Measurements from ENCODE around the gene ATP10A. TPM values are rescaled to one million over a fixed set of nuclear protein-coding genes. Genes with fewer than 3 reads are reported as not detected.
"Not testable (repeated sequence)": the region's sequence is repeated elsewhere in the genome, so short reads cannot be mapped to it uniquely, and the experiment has no call there.

Gene ATP10A
- total RNA-seq, 2 experiments from 2014 or later: 57.9 to 62.4 TPM

GRCh38 chr15:25775317-25775912 is 87.7 kb downstream of the ATP10A start:
- DNase-seq: no peak
- Mint-ChIP-seq H3K27me3 (no peaks in the 10 kb centered on the region), H3K27ac (peak overlapping the region; percentile 11), H3K4me1 (peaks cover 33% of the 10 kb centered on the region), H3K4me3 (no peak overlapping the region), H3K9me3 (no peaks in the 10 kb centered on the region), H3K36me3 (ENCODE audit: low read depth) (peaks cover 25% of the 10 kb centered on the region)
- ChIA-PET CTCF (no interaction called here), POLR2A (no interaction called here)

- DNase-seq: no peak
- no peaks in the 10 kb centered on the region for H3K9me3 Mint-ChIP-seq
- ChIA-PET CTCF (no interaction called here), POLR2A (no interaction called here)
- H3K36me3 Mint-ChIP-seq (ENCODE audit: low read depth): peaks cover 23% of the 10 kb centered on the region
- no peaks in the 10 kb centered on the region for H3K27me3 Mint-ChIP-seq
- no peak overlapping the region for H3K4me3 Mint-ChIP-seq
- no peak overlapping the region for H3K27ac Mint-ChIP-seq
- peaks cover 34% of the 10 kb centered on the region for H3K4me1 Mint-ChIP-seq
These were observed 88.3 kb downstream of the ATP10A start for GRCh38 chr15:25774871-25775270.

DNA sequence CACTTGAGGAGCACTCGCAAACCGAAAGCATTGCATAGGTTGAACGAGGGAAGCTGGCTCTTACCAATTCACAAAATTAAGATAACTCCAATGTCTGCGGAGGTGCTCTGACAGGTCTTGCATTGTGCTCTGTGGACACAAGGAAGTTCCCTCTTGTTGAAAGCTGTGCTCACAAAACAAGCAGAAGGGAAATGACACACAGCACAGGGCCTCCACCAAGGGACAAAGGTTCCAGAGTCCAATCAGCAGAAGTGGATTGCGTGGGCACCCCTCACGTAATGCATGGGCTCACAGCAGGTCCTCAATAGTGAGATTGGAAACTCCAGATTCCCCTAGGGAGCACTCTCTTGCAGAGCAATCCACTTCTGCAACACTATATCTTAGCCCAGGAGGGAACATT is 89.9 kb downstream of the ATP10A start:
- H3K4me1 Mint-ChIP-seq: peaks cover 25% of the 10 kb centered on the region
- H3K27ac Mint-ChIP-seq: no peak overlapping the region
- no peak for DNase-seq
- ChIA-PET CTCF (no interaction called here), POLR2A (no interaction called here)
- H3K36me3 Mint-ChIP-seq (ENCODE audit: low read depth): peaks cover 17% of the 10 kb centered on the region
- no peaks in the 10 kb centered on the region for H3K9me3 Mint-ChIP-seq
- H3K27me3 Mint-ChIP-seq: no peaks in the 10 kb centered on the region
- no peak overlapping the region for H3K4me3 Mint-ChIP-seq

- Mint-ChIP-seq H3K36me3 (ENCODE audit: low read depth) (peaks cover 19% of the 10 kb centered on the region), H3K4me3 (no peak overlapping the region), H3K27me3 (no peaks in the 10 kb centered on the region), H3K4me1 (peaks cover 24% of the 10 kb centered on the region), H3K27ac (peak overlapping the region; percentile 9), H3K9me3 (no peaks in the 10 kb centered on the region)
- CTCF ChIA-PET: no interaction called here
- POLR2A ChIA-PET: no interaction called here
- DNase-seq: no peak
These were observed 90.6 kb downstream of the ATP10A start for GRCh38 chr15:25772500-25772899.

DNA sequence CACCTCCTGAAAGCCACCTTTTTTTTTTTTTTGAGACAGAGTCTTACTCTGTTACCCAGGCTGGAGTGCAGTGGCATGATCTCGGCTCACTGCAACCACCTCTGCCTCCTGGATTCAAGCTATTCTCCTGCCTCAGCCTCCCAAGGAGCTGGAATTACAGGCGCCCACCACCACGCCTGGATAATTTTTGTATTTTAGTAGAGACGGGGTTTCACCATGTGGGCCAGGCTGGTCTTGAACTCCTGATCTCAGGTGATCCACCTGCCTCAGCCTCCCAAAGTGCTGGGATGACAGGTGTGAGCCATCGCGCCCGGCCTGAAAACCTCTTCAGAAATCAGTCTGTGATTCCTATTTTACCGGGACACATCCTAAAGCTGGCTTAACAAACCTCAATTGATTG is 91.4 kb downstream of the ATP10A start:
- H3K4me3 Mint-ChIP-seq, DNase-seq, H3K27me3 Mint-ChIP-seq, POLR2A ChIA-PET, H3K9me3 Mint-ChIP-seq: not testable (repeated sequence)
- H3K27ac Mint-ChIP-seq: peak overlapping the region; percentile 62
- H3K36me3 Mint-ChIP-seq (ENCODE audit: low read depth): peaks cover 26% of the 10 kb centered on the region
- peaks cover 21% of the 10 kb centered on the region for H3K4me1 Mint-ChIP-seq
- CTCF ChIA-PET: interaction anchor here (0.6 kb wide), 1 partner anchor 24 kb away, joined by 3 read pairs; no protein-coding TSS in a partner anchor

GRCh38 chr15:25771338-25771706 is 91.8 kb downstream of the ATP10A start:
- H3K27ac Mint-ChIP-seq: peak overlapping the region; percentile 62
- no peak overlapping the region for H3K4me3 Mint-ChIP-seq
- H3K36me3 Mint-ChIP-seq (ENCODE audit: low read depth): peaks cover 27% of the 10 kb centered on the region
- H3K9me3 Mint-ChIP-seq: no peaks in the 10 kb centered on the region
- peaks cover 18% of the 10 kb centered on the region for H3K4me1 Mint-ChIP-seq
- H3K27me3 Mint-ChIP-seq: no peaks in the 10 kb centered on the region
- ChIA-PET CTCF (interaction anchor here (0.6 kb wide), 1 partner anchor 24 kb away, joined by 3 read pairs; no protein-coding TSS in a partner anchor), POLR2A (no interaction called here)
- DNase-seq: no peak

GRCh38 chr15:25770618-25771337 is 92.3 kb downstream of the ATP10A start:
- Mint-ChIP-seq H3K4me1 (peaks cover 14% of the 10 kb centered on the region), H3K9me3 (peaks cover 1% of the 10 kb centered on the region), H3K4me3 (no peak overlapping the region), H3K36me3 (ENCODE audit: low read depth) (peaks cover 31% of the 10 kb centered on the region), H3K27me3 (no peaks in the 10 kb centered on the region), H3K27ac (peak overlapping the region; percentile 5)
- no peak for DNase-seq
- ChIA-PET POLR2A (no interaction called here), CTCF (no interaction called here)

- peaks cover 9% of the 10 kb centered on the region for H3K4me1 Mint-ChIP-seq
- ChIA-PET POLR2A (no interaction called here), CTCF (no interaction called here)
- peaks cover 3% of the 10 kb centered on the region for H3K9me3 Mint-ChIP-seq
- no peak overlapping the region for H3K4me3 Mint-ChIP-seq
- DNase-seq: no peak
- H3K27ac Mint-ChIP-seq: peak overlapping the region; percentile 13
- peaks cover 36% of the 10 kb centered on the region for H3K36me3 Mint-ChIP-seq (ENCODE audit: low read depth)
- no peaks in the 10 kb centered on the region for H3K27me3 Mint-ChIP-seq
These were observed 93.1 kb downstream of the ATP10A start for GRCh38 chr15:25770031-25770430.

- Mint-ChIP-seq H3K4me1 (peaks cover 7% of the 10 kb centered on the region), H3K9me3 (peaks cover 3% of the 10 kb centered on the region), H3K27me3 (no peaks in the 10 kb centered on the region), H3K27ac (no peak overlapping the region), H3K4me3 (no peak overlapping the region), H3K36me3 (ENCODE audit: low read depth) (peaks cover 46% of the 10 kb centered on the region)
- POLR2A ChIA-PET: no interaction called here
- no peak for DNase-seq
- CTCF ChIA-PET: no interaction called here
These were observed 94.9 kb downstream of the ATP10A start for GRCh38 chr15:25768271-25768670.

GRCh38 chr15:25767356-25768151 is 95.6 kb downstream of the ATP10A start:
- DNase-seq: no peak
- Mint-ChIP-seq H3K9me3 (peaks cover 3% of the 10 kb centered on the region), H3K4me1 (peaks cover 7% of the 10 kb centered on the region), H3K36me3 (ENCODE audit: low read depth) (peaks cover 44% of the 10 kb centered on the region), H3K27me3 (no peaks in the 10 kb centered on the region), H3K4me3 (no peak overlapping the region), H3K27ac (no peak overlapping the region)
- CTCF ChIA-PET: no interaction called here
- POLR2A ChIA-PET: no interaction called here

DNA sequence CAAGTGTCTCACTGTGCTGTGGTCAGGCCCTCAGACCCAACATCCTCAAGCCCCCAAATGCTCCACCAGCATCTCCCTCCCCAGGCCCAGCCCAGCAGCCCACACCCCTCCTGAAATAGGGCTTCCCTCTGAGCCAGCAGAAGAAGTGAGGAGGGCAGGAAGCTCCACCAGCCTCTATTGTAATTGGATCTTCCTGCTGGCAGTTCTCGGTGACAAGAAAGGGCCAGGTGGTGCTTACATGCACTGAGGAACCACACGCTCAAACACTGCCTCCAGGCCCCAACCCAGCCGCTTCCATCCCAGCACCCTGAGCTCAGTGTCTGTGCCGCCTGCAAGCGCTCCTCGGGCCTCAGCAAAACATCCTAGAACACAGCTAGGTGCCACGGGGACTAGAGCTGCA is 96.7 kb downstream of the ATP10A start:
- ChIA-PET POLR2A (no interaction called here), CTCF (no interaction called here)
- Mint-ChIP-seq H3K4me3 (no peak overlapping the region), H3K27ac (no peak overlapping the region), H3K9me3 (peaks cover 3% of the 10 kb centered on the region), H3K4me1 (peaks cover 2% of the 10 kb centered on the region), H3K36me3 (ENCODE audit: low read depth) (peaks cover 43% of the 10 kb centered on the region), H3K27me3 (no peaks in the 10 kb centered on the region)
- no peak for DNase-seq

DNA sequence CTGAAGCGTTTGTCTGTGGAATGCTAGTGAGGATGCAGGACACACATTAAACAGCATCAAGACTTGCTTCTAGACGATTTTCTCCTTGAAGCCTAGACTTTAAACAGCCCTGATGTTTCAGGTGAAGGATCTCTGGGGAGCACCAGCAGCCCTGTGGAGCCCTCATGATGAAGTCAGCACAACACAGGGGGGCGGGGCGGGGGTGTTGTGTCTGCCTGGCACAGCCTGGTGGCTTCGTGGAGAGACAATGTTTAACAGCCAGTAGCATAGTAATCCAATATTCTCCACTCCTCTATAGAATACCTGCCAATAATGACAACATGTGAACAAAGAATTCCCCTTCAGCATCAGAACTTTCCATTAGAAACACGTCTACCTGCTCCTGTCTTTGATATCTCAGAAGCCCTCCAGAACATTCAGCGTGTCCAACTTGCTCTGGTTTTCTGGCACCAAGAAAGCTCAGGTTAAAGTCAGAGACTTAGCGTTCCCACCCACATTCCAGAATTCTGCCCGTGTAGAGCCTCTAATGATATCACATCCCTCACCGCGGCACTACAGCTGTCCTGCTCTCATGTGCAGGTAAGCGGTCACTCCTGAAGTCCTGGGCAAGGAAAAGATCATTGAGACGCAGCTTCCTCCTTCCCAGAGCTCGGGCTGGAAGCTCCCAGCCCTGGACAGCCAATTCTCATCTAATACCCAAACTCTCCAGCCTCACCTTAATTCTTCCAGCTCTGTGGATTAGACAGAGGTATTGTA is 98.0 kb downstream of the ATP10A start:
- H3K4me3 Mint-ChIP-seq: no peak overlapping the region
- H3K27me3 Mint-ChIP-seq: no peaks in the 10 kb centered on the region
- no peak overlapping the region for H3K27ac Mint-ChIP-seq
- CTCF ChIA-PET: interaction anchor here (1.0 kb wide), 1 partner anchor 10 kb away, joined by 4 read pairs; no protein-coding TSS in a partner anchor
- POLR2A ChIA-PET: no interaction called here
- DNase-seq: no peak
- peaks cover 3% of the 10 kb centered on the region for H3K9me3 Mint-ChIP-seq
- H3K36me3 Mint-ChIP-seq (ENCODE audit: low read depth): peaks cover 46% of the 10 kb centered on the region
- H3K4me1 Mint-ChIP-seq: no peaks in the 10 kb centered on the region

DNA sequence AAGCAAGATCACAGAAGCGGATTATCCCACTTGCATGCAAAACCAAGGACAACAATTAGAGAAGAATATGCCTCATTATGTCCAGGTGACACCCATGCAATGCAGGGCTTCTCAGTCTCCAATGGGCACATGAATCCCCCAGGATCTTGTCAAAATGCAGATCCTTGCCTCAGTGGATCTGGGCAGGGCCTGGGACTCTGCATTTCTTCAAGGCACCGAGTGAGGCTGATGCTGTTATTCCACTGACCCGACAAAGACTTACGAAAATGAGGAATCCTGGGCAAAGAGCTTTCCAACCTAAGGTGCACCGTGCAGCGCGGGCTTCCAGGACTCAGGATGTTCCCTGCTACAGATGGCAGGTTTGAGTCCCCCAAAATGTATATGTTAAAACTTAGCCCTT is 99.2 kb downstream of the ATP10A start:
- no peak overlapping the region for H3K4me3 Mint-ChIP-seq
- peak overlapping the region; percentile 46 for H3K27ac Mint-ChIP-seq
- no peaks in the 10 kb centered on the region for H3K27me3 Mint-ChIP-seq
- peaks cover 3% of the 10 kb centered on the region for H3K9me3 Mint-ChIP-seq
- peaks cover 54% of the 10 kb centered on the region for H3K36me3 Mint-ChIP-seq (ENCODE audit: low read depth)
- ChIA-PET POLR2A (no interaction called here), CTCF (no interaction called here)
- no peaks in the 10 kb centered on the region for H3K4me1 Mint-ChIP-seq
- no peak for DNase-seq
